ENCODE data around the gene IL4R. TPM values are rescaled to one million over a fixed set of nuclear protein-coding genes. Genes with fewer than 3 reads are reported as not detected.

Gene IL4R
- total RNA-seq, 1 donor from 2014 or later, result 9.6 TPM

DNA sequence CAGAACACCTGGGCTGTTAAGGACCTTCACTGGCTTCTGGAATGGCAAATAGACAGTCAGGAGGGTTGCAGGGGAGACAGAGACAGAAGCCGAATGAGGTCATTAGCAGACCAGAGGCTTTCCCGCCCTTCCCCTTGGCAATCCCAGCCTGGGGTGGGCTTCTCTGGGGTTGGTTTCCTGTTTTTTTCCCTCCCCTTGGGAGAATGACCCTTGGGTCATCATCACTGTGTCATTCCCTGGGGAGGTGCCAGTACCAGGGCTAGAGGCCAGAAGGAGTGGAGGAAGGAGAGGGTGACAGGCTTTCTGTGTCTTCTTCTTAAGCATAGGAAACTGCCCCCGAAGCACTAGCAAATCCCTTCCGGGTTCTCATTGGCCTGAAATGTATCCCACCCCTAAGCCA lies 45.3 kb downstream of the IL4R start:
- Mint-ChIP-seq H3K36me3 (peaks cover 9% of the 10 kb centered on the region), H3K9me3 (no peaks in the 10 kb centered on the region), H3K27me3 (ENCODE audit: insufficient read depth, low read depth) (peaks cover 6% of the 10 kb centered on the region), H3K4me3 (no peak overlapping the region), H3K4me1 (no peaks in the 10 kb centered on the region), H3K27ac (no peak overlapping the region)
- H3K9me3 ChIP-seq (ENCODE audit: low read depth), result no peaks in the 10 kb centered on the region
- no peak overlapping the region for H3K4me3 ChIP-seq
- H4K20me1 ChIP-seq (ENCODE audit: low read depth), result no peaks in the 10 kb centered on the region
- no peak for TF ChIP-seq EZH2phosphoT487 (IDR thresholded peaks at IDR 0.05)
- TF ChIP-seq, protein P1, sequence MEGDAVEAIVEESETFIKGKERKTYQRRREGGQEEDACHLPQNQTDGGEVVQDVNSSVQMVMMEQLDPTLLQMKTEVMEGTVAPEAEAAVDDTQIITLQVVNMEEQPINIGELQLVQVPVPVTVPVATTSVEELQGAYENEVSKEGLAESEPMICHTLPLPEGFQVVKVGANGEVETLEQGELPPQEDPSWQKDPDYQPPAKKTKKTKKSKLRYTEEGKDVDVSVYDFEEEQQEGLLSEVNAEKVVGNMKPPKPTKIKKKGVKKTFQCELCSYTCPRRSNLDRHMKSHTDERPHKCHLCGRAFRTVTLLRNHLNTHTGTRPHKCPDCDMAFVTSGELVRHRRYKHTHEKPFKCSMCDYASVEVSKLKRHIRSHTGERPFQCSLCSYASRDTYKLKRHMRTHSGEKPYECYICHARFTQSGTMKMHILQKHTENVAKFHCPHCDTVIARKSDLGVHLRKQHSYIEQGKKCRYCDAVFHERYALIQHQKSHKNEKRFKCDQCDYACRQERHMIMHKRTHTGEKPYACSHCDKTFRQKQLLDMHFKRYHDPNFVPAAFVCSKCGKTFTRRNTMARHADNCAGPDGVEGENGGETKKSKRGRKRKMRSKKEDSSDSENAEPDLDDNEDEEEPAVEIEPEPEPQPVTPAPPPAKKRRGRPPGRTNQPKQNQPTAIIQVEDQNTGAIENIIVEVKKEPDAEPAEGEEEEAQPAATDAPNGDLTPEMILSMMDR (IDR thresholded peaks at IDR 0.05), result no peak
- TF ChIP-seq EZH2 (IDR thresholded peaks at IDR 0.05), result no peak
- no peak overlapping the region for H2AFZ ChIP-seq (replicated peaks)
- no peaks in the 10 kb centered on the region for H3K79me2 ChIP-seq (ENCODE audit: low read depth)
- H3K4me1 ChIP-seq, result no peaks in the 10 kb centered on the region
- no peak for DNase-seq (ENCODE audit: low spot score)
- H3F3A ChIP-seq (ENCODE audit: low read depth), result no peaks in the 10 kb centered on the region
- no peaks in the 10 kb centered on the region for H3K27me3 ChIP-seq
- no peak overlapping the region for H3K4me2 ChIP-seq
- no peaks in the 10 kb centered on the region for H3K36me3 ChIP-seq
- H3K9ac ChIP-seq, result no peak overlapping the region
- no peak overlapping the region for H3K27ac ChIP-seq

DNA sequence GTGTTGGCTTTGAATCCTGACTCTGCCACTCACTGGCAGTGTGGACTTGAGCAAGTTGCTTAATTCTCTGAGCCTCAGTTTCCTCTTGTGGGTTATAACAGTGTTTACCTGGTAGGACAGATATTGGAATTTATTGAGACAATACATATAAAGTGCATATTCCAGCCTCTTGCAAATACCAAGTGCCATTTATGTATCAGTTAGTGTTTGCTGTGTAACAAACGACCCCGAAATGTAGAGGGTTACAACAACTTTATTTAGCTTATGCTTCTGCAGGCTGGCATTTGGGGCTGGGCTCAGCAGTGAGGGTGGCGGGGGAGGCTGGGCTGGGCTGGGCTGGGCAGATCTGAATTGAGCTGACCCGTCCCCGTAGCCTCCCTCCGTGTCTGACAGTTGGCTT lies 45.8 kb downstream of the IL4R start:
- no peak overlapping the region for H3K9ac ChIP-seq
- H3K79me2 ChIP-seq (ENCODE audit: low read depth), result no peaks in the 10 kb centered on the region
- DNase-seq (ENCODE audit: low spot score), result no peak
- Mint-ChIP-seq H3K4me3 (no peak overlapping the region), H3K36me3 (peaks cover 5% of the 10 kb centered on the region), H3K27me3 (ENCODE audit: insufficient read depth, low read depth) (peaks cover 6% of the 10 kb centered on the region), H3K27ac (no peak overlapping the region), H3K4me1 (no peaks in the 10 kb centered on the region), H3K9me3 (no peaks in the 10 kb centered on the region)
- H4K20me1 ChIP-seq (ENCODE audit: low read depth), result no peaks in the 10 kb centered on the region
- TF ChIP-seq EZH2phosphoT487 (IDR thresholded peaks at IDR 0.05), result no peak
- no peak for TF ChIP-seq EZH2 (IDR thresholded peaks at IDR 0.05)
- TF ChIP-seq, protein P1 (IDR thresholded peaks at IDR 0.05), result no peak
- no peak overlapping the region for H2AFZ ChIP-seq (replicated peaks)
- H3K36me3 ChIP-seq, result no peaks in the 10 kb centered on the region
- H3K4me3 ChIP-seq, result no peak overlapping the region
- H3K4me2 ChIP-seq, result no peak overlapping the region
- no peak overlapping the region for H3K27ac ChIP-seq
- H3K9me3 ChIP-seq (ENCODE audit: low read depth), result no peaks in the 10 kb centered on the region
- H3K27me3 ChIP-seq, result no peaks in the 10 kb centered on the region
- H3F3A ChIP-seq (ENCODE audit: low read depth), result no peaks in the 10 kb centered on the region
- H3K4me1 ChIP-seq, result no peaks in the 10 kb centered on the region

DNA sequence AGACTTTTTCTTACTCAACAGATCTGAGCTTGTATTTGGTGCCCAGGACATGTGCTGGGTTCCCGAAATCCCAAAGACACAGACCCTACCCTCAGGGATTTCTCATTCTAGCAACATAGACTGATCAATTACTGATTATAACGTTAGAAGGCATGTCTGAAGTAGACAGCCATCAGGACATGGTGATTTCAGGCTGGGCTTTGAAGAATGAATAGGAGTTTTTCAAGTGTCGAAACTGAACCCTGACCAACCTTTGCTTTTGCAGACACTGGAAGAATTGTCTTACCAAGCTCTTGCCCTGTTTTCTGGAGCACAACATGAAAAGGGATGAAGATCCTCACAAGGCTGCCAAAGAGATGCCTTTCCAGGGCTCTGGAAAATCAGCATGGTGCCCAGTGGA lies 48.2 kb downstream of the IL4R start:
- no peaks in the 10 kb centered on the region for H4K20me1 ChIP-seq (ENCODE audit: low read depth)
- no peaks in the 10 kb centered on the region for H3K36me3 ChIP-seq
- no peaks in the 10 kb centered on the region for H3F3A ChIP-seq (ENCODE audit: low read depth)
- TF ChIP-seq EZH2phosphoT487 (IDR thresholded peaks at IDR 0.05) (no peak), EZH2 (IDR thresholded peaks at IDR 0.05) (no peak)
- TF ChIP-seq, protein P1 (IDR thresholded peaks at IDR 0.05), result no peak
- Mint-ChIP-seq H3K9me3 (no peaks in the 10 kb centered on the region), H3K27ac (no peak overlapping the region), H3K4me1 (no peaks in the 10 kb centered on the region), H3K4me3 (no peak overlapping the region), H3K27me3 (ENCODE audit: insufficient read depth, low read depth) (peaks cover 4% of the 10 kb centered on the region), H3K36me3 (peaks cover 5% of the 10 kb centered on the region)
- H2AFZ ChIP-seq (replicated peaks), result no peak overlapping the region
- H3K4me2 ChIP-seq, result no peak overlapping the region
- H3K27ac ChIP-seq, result no peak overlapping the region
- H3K4me1 ChIP-seq, result no peaks in the 10 kb centered on the region
- no peaks in the 10 kb centered on the region for H3K27me3 ChIP-seq
- H3K9me3 ChIP-seq (ENCODE audit: low read depth), result no peaks in the 10 kb centered on the region
- H3K9ac ChIP-seq, result no peak overlapping the region
- H3K4me3 ChIP-seq, result no peak overlapping the region
- no peak for DNase-seq (ENCODE audit: low spot score)
- no peaks in the 10 kb centered on the region for H3K79me2 ChIP-seq (ENCODE audit: low read depth)
